Measurements from ENCODE around the gene VTA1.
"Not testable (repeated sequence)": the region's sequence is repeated elsewhere in the genome, so short reads cannot be mapped to it uniquely, and the experiment has no call there.

DNA sequence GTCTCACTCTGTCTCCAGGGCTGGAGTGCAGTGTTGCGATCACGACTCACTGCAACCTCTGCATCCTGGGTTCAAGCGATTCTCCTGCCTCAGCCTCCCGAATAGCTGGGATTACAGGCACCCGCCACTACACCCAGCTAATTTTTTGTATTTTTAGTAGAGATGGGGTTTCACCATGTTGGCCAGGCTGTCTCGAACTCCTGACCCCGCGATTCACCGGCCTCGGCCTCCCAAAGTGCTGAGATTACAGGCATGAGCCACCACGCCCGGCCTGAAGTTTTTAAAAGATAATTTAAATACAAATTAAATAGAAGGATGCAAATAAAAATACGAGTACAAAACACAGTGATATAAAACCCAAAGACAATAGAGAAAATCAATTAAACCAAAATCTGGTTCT lies 5.5 kb upstream of the VTA1 start:
- TF ChIP-seq, protein P1, sequence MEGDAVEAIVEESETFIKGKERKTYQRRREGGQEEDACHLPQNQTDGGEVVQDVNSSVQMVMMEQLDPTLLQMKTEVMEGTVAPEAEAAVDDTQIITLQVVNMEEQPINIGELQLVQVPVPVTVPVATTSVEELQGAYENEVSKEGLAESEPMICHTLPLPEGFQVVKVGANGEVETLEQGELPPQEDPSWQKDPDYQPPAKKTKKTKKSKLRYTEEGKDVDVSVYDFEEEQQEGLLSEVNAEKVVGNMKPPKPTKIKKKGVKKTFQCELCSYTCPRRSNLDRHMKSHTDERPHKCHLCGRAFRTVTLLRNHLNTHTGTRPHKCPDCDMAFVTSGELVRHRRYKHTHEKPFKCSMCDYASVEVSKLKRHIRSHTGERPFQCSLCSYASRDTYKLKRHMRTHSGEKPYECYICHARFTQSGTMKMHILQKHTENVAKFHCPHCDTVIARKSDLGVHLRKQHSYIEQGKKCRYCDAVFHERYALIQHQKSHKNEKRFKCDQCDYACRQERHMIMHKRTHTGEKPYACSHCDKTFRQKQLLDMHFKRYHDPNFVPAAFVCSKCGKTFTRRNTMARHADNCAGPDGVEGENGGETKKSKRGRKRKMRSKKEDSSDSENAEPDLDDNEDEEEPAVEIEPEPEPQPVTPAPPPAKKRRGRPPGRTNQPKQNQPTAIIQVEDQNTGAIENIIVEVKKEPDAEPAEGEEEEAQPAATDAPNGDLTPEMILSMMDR (IDR thresholded peaks at IDR 0.05 in 8 of 11, conservative IDR thresholded peaks at IDR 0.05 in 3 of 11), result not testable (repeated sequence)
- not testable (repeated sequence) for TF ChIP-seq POLR2A (IDR thresholded peaks at IDR 0.05)
